ENCODE measurements around the gene JPH2. TPM values are rescaled to one million over a fixed set of nuclear protein-coding genes. Genes with fewer than 3 reads are reported as not detected.

JPH2 gene
- total and polyA plus RNA-seq, 2 experiments from 2014 or later, result 0.16 to 1.1 TPM

GRCh38 chr20:44118185-44119033 lies 68.6 kb downstream of the JPH2 start:
- Histone ChIP-seq H3K36me3 (ENCODE audit: insufficient read depth) (no peaks in the 10 kb centered on the region), H3K4me2 (no peak overlapping the region), H3K4me1 (ENCODE audit: insufficient read depth) (no peaks in the 10 kb centered on the region), H3F3A (replicated peaks; ENCODE audit: low read depth) (no peaks in the 10 kb centered on the region), H3K4me3 (no peak overlapping the region), H2AFZ (no peak overlapping the region; the same call in 1 of the 2 replicates), H4K20me1 (replicated peaks; ENCODE audit: insufficient read depth) (no peaks in the 10 kb centered on the region), H3K79me2 (replicated peaks; ENCODE audit: insufficient read depth) (no peaks in the 10 kb centered on the region), H3K27ac (ENCODE audit: low read depth) (no peak overlapping the region), H3K27me3 (ENCODE audit: insufficient read depth) (no peaks in the 10 kb centered on the region), H3K9me2 (ENCODE audit: insufficient read depth) (no peaks in the 10 kb centered on the region)
- Mint-ChIP-seq H3K36me3 (ENCODE audit: low read depth) (no peaks in the 10 kb centered on the region), H3K9me3 (no peaks in the 10 kb centered on the region), H3K4me1 (peaks cover 2% of the 10 kb centered on the region; the same call in 2 of the 3 replicates), H3K4me3 (no peak overlapping the region), H3K27me3 (ENCODE audit: insufficient read depth, low read depth, poor library complexity) (peaks cover 8% of the 10 kb centered on the region), H3K27ac (no peak overlapping the region)
- DNase-seq (ENCODE audit: low spot score) (no peak), ATAC-seq (no peak)
- TF ChIP-seq, protein P1, sequence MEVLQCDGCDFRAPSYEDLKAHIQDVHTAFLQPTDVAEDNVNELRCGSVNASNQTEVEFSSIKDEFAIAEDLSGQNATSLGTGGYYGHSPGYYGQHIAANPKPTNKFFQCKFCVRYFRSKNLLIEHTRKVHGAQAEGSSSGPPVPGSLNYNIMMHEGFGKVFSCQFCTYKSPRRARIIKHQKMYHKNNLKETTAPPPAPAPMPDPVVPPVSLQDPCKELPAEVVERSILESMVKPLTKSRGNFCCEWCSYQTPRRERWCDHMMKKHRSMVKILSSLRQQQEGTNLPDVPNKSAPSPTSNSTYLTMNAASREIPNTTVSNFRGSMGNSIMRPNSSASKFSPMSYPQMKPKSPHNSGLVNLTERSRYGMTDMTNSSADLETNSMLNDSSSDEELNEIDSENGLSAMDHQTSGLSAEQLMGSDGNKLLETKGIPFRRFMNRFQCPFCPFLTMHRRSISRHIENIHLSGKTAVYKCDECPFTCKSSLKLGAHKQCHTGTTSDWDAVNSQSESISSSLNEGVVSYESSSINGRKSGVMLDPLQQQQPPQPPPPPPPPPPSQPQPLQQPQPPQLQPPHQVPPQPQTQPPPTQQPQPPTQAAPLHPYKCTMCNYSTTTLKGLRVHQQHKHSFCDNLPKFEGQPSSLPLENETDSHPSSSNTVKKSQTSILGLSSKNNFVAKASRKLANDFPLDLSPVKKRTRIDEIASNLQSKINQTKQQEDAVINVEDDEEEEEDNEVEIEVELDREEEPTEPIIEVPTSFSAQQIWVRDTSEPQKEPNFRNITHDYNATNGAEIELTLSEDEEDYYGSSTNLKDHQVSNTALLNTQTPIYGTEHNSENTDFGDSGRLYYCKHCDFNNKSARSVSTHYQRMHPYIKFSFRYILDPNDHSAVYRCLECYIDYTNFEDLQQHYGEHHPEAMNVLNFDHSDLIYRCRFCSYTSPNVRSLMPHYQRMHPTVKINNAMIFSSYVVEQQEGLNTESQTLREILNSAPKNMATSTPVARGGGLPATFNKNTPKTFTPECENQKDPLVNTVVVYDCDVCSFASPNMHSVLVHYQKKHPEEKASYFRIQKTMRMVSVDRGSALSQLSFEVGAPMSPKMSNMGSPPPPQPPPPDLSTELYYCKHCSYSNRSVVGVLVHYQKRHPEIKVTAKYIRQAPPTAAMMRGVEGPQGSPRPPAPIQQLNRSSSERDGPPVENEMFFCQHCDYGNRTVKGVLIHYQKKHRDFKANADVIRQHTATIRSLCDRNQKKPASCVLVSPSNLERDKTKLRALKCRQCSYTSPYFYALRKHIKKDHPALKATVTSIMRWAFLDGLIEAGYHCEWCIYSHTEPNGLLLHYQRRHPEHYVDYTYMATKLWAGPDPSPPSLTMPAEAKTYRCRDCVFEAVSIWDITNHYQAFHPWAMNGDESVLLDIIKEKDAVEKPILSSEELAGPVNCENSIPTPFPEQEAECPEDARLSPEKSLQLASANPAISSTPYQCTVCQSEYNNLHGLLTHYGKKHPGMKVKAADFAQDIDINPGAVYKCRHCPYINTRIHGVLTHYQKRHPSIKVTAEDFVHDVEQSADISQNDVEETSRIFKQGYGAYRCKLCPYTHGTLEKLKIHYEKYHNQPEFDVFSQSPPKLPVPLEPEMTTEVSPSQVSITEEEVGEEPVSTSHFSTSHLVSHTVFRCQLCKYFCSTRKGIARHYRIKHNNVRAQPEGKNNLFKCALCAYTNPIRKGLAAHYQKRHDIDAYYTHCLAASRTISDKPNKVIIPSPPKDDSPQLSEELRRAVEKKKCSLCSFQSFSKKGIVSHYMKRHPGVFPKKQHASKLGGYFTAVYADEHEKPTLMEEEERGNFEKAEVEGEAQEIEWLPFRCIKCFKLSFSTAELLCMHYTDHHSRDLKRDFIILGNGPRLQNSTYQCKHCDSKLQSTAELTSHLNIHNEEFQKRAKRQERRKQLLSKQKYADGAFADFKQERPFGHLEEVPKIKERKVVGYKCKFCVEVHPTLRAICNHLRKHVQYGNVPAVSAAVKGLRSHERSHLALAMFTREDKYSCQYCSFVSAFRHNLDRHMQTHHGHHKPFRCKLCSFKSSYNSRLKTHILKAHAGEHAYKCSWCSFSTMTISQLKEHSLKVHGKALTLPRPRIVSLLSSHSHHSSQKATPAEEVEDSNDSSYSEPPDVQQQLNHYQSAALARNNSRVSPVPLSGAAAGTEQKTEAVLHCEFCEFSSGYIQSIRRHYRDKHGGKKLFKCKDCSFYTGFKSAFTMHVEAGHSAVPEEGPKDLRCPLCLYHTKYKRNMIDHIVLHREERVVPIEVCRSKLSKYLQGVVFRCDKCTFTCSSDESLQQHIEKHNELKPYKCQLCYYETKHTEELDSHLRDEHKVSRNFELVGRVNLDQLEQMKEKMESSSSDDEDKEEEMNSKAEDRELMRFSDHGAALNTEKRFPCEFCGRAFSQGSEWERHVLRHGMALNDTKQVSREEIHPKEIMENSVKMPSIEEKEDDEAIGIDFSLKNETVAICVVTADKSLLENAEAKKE (CRISPR knock-in tag; IDR thresholded peaks at IDR 0.05), result no peak
- TF ChIP-seq, protein P2, sequence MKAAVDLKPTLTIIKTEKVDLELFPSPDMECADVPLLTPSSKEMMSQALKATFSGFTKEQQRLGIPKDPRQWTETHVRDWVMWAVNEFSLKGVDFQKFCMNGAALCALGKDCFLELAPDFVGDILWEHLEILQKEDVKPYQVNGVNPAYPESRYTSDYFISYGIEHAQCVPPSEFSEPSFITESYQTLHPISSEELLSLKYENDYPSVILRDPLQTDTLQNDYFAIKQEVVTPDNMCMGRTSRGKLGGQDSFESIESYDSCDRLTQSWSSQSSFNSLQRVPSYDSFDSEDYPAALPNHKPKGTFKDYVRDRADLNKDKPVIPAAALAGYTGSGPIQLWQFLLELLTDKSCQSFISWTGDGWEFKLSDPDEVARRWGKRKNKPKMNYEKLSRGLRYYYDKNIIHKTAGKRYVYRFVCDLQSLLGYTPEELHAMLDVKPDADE (IDR thresholded peaks at IDR 0.05), result no peak
- TF ChIP-seq POLR2AphosphoS5 (IDR thresholded peaks at IDR 0.05; ENCODE audit: low read depth), result no peak
- no peak for TF ChIP-seq NANOG (IDR thresholded peaks at IDR 0.05; ENCODE audit: borderline replicate concordance)
- no peak for TF ChIP-seq ZNF331 (CRISPR knock-in tag; IDR thresholded peaks at IDR 0.05; ENCODE audit: low read depth)
- TF ChIP-seq EZH2 (IDR thresholded peaks at IDR 0.05; ENCODE audit: low read depth, unreplicated experiment), result no peak
- TF ChIP-seq STAT1 (IDR thresholded peaks at IDR 0.05; ENCODE audit: unreplicated experiment), result no peak
- no peak for TF ChIP-seq ZNF114 (CRISPR knock-in tag; IDR thresholded peaks at IDR 0.05)
- no peak for TF ChIP-seq EZH2phosphoT487 (IDR thresholded peaks at IDR 0.05; ENCODE audit: unreplicated experiment)
- TF ChIP-seq, protein P3, sequence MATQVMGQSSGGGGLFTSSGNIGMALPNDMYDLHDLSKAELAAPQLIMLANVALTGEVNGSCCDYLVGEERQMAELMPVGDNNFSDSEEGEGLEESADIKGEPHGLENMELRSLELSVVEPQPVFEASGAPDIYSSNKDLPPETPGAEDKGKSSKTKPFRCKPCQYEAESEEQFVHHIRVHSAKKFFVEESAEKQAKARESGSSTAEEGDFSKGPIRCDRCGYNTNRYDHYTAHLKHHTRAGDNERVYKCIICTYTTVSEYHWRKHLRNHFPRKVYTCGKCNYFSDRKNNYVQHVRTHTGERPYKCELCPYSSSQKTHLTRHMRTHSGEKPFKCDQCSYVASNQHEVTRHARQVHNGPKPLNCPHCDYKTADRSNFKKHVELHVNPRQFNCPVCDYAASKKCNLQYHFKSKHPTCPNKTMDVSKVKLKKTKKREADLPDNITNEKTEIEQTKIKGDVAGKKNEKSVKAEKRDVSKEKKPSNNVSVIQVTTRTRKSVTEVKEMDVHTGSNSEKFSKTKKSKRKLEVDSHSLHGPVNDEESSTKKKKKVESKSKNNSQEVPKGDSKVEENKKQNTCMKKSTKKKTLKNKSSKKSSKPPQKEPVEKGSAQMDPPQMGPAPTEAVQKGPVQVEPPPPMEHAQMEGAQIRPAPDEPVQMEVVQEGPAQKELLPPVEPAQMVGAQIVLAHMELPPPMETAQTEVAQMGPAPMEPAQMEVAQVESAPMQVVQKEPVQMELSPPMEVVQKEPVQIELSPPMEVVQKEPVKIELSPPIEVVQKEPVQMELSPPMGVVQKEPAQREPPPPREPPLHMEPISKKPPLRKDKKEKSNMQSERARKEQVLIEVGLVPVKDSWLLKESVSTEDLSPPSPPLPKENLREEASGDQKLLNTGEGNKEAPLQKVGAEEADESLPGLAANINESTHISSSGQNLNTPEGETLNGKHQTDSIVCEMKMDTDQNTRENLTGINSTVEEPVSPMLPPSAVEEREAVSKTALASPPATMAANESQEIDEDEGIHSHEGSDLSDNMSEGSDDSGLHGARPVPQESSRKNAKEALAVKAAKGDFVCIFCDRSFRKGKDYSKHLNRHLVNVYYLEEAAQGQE (IDR thresholded peaks at IDR 0.05; ENCODE audit: unreplicated experiment), result no peak
- no peak for TF ChIP-seq CTCF (conservative IDR thresholded peaks at IDR 0.05; ENCODE audit: low read depth in 2 of 2)
- TF ChIP-seq CREB1 (CRISPR knock-in tag; IDR thresholded peaks at IDR 0.05; ENCODE audit: low read depth), result no peak

Data from GM23338 (cell line).